SW 1271 (cell line): Measurements from ENCODE around the gene ARSG.

Experiments used
- DNase-seq, 2 experiments: peaks; one replicate each; lab custom pipeline; 2025; lab: John Stamatoyannopoulos, UW

The ARSG gene

DNA sequence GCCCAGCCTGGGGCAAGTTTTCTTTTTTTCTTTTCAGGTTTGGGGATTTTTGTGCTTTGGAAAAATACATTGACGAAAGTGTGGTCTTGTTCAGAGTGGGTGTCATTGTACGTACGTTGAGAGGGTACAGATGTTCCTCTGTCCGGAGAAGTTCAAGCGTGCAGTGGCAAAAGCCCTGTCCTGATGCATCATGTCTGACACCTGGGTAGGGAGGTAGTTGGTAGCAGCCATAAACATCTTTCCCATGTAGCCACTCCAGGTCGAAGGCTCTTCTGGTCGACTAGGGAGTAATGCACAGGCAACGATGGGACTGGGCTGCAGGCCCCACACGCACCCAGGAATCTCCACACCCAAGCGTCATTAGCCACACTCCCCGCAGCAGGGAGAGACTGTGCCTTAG lies 138.6 kb downstream of the ARSG start:
- DNase-seq, result no peak

DNA sequence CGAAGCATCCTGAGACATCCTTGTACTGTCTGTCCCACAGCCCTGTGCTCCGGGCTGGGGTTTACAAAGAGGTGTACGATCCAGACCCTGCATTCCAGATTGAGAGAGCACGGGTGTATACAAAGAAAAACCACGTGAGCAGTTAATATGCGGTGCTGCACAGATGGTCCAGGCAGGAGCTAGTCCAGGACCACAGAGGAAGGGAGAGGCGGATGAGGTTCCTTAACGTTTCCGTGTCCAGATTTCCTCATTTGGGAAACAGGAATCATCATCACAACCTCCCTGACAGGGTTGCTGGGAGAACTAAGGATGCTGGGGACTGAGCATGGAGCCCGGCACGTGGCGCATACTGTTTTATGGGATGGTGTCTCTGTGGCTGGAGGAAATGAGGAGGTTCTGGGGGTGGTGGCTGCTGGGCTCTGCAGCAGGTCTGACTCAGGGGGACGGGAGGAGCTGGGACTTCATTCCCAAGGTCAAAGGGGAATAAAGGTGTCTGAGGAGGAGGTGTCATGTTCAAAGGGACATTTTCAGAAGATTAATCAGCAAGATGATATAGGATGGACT lies 139.8 kb downstream of the ARSG start:
- DNase-seq, result no peak

DNA sequence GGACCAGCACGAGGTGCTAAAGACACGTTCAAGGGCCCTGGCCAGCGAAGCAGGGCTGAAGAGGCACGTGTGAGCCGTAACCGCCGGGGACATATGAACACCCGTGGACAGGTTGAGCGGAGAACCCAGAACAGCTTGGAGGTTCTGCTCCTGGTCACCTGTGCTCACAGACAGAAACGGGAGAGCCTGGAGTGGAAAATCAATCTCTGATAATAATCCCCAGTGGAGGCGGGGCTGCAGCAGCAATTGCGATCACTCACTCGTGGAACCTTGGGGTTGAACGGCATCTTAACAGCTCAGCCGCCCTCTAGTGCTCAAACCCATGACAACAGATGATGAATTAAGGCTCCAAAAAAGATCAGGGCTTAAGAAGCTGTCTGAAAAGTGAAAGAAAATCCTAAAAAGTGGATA lies 140.4 kb downstream of the ARSG start:
- DNase-seq, result no peak

DNA sequence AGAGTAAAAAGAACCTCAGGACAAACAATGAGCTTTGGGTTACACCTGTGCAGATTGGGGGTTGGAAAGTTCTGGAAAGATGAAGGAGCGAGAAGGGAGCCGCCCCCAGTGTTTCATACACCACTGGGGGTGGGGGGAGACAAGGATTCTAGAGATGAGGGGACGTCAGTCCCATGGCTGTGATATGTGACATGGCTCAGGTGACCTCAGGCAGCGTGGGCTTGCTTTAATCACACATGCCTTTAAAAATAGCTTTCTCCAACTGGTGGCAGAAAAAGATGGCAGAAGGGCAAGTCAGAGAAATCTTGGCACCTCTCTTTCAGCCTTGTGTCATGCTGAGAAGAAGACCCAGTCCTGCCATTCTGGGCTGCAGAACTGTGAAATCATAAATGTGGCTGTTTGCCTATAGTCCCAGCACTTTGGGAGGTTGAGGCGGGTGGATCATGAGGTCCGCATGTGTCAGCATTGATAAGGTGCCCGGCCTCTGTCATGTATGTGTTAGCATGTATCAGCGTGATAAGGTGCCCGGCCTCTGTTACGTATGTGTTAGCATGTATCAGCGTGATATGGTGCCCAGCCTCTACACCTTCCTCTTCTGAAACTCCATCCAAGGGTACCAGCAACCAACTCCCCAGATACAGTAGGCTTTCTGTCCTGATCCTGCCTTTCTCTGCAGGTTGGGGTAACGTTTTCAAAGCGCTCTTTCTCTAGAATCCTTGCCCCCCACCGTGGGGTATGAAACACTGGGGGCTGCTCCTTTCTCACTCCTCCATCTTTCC lies 141.0 kb downstream of the ARSG start:
- DNase-seq, result no peak

DNA sequence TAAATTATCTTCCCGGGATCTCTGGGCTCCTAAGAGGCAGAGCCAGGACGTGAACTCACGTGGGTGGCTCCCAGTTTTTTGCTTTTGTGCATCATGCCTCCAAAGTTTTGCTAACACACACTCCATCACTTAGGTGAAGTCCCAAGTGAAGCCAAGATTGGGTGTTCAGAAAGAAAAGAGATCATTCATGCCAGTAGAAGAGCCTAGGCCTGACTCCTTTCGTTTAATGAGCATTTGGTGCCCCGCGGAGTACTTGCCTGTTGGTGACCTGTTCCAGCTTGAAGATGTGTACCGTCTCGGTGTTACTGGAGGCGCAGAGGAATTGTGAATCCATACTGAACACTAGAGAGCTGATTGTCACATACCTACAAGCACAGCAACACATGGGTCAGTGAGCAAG lies 141.9 kb downstream of the ARSG start:
- no peak for DNase-seq

DNA sequence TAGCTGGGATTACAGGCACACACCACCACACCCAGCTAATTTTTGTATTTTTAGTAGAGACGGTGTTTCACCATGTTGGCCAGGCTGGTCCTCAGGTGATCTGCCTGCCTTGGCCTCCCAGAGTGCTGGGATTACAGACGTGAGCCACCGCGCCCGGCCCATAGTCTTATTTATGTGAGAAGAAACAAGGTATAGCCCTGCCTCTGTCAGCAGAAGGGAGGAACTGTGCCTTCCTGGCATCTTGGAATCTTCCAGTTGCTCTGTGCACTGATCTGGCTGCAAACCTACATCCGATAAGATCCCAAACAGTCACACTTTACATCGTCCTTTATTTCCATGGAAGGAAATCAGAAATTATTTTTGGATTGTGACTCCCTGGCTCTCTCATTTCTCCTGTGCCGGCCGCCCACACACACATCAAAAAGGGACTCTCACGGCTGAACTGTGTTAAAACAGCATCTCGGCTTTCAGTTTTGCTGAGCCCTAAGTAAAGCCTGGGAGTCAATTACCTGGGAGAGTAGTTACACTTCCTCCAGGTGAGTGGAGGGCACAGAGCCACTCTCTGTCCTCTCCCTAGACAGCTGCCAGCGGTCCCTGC lies 142.7 kb downstream of the ARSG start:
- no peak for DNase-seq

DNA sequence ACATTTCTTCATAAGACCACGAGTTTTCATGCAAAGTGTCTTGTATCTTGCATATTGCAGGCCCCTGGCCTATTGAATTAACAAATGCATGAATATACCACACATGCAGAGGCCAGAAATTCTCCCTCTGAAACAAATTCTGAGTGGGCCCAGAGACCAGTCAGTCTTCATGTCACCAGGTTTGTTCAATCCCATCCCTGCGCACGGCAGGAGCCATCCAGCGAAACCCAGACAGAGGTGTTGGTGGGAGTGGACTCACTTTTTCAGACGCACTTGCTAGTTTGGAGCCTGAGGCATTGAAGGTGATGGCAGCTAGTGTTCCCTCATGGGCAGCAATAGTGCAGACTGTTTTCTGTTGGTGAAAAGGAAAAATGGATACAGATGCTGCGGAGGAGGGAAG lies 144.1 kb downstream of the ARSG start:
- DNase-seq, result no peak

DNA sequence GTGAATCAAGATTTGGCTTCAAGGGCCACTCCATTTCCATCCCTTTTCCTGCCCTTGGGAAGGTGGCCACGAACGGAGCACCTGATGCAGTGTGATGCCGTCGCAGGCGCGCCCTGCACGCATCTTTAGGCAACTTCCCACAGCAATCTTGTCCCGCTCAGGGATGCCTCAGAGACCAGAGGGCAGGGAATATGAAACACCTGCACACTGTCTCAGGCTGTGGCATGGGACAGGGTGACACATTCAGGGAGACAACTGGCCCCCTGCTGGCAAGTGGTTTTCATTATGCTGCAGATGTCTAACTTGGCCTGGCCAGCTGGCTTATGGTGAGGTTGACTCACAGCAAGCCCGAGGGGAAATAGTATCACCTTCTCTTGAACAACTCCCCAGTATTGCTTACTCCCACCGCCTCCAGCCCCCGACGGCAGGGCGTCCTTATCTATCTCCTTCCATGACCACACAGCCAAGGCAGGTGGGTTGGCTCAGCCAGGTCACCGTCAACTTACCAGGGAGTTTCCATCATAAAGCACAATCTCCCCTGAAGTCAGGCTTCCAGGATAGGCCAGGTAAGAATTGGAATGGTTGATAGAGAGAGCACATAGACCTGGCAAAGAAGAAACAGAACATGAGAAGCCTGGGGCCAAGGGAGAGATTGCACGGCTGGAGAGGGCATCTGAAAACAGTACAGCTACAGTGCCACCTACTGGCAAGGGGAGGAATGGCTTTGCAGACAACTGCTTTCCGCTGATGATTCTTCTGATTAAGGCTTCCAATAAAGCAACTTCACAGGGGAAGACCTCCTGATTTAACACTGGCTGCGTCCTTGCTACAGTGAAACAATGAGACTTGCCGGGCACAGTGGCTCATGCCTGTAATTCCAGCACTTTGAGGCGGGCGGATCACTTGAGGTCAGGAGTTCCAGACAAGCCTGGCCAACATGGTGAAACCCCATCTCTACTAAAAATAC lies 144.9 kb downstream of the ARSG start:
- DNase-seq, result peak; percentile 9 to 63

- no peak for DNase-seq
Observed at GRCh38 chr17:68437979-68438822, 146.9 kb downstream of the ARSG start.

DNA sequence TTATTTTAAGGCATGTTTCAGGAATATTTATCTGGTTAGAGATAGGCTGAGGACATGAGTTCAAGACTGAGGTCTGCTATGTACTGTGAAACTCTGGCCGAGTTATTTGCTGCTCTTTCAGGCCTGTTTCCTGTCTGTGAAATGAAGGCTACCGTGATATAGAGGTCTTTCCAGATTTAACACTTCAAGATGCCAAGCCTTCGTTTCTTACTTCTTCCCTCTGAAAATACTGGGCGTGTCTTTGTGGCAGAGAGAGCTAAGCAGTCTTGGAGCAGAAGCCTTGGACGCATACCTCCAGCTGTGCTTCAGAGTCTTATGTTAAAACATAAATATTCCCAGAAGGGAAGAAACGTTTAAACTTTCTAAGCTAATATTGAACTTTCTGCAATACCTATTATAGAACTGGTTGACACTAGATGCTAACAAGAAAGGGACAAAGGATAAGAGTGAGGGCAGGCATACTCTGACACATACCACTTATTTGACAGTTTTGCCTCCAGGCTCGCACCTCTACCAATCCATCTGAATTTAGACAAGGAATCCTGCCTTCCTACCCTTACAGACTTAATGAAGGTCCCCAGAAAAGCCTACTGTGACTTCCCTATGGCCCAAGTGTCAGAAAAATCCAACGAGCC lies 148.5 kb downstream of the ARSG start:
- DNase-seq, result no peak

DNA sequence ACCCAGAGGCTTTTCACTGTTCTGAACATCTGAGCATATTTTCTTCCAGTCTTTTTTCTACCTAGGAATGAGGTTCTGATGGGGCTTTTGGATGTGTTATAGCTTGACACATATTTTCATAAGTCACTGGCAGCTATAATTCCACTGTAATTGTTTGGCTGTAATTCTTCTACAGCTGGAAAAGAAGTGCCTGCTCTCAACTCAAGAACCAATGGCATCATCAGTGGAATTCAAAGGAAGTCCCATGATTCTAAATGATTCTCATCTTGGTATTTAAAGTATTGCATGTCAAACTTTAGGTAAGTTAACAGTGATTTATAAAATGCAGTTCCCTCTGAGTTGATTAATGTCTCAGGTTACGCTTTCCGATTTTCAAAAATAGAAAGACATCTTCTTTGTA lies 149.2 kb downstream of the ARSG start:
- DNase-seq, result no peak

DNA sequence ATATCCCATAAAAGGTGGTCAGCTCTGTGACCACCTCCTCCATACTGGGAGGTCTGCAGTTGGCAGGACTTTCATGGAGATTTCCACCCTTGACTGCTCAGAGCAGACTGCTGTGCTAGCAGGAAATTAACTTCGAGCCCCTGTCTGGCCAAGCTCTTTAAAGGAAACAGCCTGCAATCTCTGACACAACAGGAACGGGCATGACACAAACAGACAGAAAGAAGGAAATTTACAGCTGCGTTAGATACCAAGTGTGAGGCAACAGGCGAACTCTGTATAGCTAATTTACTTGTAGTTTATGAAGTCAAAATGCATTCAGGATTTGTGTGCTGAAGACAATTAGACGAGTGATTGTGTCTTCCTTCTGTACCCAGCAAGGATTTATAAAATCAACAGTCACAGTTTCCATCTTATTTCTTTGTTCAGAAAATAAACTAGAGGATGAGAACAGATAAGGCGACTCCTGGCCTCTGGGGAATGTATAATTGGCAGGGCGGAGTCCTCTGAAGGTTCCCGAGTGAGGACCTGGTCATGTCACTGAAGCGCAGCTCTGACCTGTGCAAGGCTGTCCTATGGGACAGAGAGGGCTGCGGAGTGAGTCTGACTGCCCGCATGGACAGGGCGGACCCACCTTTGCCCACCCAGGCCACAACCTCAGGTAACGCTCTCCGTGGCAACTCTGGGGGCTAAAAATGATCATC lies 149.9 kb downstream of the ARSG start:
- DNase-seq, result no peak

DNA sequence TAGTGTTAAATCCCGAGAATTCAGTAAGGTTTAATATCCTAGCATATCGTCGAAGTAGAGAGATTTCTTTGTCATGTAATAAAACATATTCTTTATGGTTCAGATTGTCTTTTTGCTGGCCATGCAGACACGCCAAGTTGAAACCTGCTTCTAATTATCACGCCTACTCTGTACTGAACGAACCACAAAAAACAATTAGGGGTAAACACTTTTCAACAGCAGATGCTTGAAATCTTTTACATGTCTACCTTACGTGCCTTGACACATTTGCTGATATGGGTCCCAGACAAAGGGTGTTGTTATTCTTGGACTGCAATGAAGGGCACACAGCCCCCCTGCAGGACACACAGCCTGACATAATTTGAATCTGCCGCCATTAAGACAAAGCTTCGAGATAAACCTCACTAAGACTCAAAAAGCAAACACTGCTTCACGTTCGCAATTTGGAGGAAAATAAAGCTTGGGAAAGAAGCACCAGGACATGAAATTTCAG lies 152.7 kb downstream of the ARSG start:
- no peak for DNase-seq

DNA sequence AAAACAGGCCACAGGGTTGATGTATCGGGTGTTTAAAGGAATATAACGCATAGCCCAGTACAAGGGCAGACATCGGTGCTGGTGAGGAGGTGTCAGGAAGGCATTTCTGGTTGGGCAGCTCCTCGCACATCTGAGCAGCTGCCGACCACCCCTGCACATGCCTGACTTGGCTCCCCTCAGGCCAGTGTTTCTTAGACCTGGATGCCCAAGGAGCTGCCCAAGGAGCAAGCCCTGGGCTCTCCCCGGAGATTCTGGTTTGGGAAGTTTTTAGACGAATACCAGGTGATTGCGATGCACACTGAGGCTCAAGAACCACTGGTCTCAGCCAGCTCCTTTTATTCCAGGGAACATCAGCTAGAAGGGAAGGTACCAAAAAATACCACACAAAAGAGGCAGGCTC lies 154.4 kb downstream of the ARSG start:
- no peak for DNase-seq

DNA sequence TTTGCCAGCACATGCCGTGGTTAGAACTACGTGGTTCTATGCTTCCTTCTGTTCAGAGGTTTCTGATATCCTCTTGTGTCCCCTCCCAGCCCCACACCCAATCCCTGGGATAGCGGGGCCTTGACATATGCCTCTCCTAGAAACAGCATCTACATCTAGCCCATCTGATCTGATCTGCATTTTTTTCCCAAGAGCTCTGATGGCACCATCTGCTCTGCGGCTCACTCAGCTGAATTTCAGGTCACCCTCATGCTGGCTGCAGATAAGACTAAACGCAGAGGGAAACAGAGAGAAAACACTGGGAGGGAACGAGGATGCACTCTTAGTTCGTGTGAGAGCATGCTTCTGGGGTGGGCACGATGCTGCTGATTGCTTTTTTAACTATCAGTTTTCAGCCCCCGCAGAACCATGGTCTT lies 155.3 kb downstream of the ARSG start:
- no peak for DNase-seq

- DNase-seq, result no peak
Observed at GRCh38 chr17:68449021-68449739, 157.9 kb downstream of the ARSG start.

DNA sequence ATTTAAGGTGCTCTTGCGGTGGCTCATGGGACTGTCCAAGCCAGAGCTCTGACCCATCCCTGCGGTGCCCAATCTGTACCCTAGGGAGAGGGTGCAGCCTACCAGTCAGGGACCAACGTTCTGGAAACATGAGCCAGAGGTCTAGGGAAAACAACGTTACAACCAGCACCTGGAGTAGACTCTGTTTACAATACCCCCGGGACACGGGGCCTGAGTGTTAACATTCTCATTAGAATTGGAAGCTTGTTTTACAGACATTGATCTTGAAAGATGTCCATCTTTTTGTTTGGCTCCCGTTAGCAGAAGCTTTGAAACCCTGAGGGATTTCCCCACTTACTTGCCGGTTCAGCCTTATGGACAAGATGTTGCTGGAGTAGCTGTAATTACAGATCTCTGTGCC lies 159.1 kb downstream of the ARSG start:
- DNase-seq, result no peak

DNA sequence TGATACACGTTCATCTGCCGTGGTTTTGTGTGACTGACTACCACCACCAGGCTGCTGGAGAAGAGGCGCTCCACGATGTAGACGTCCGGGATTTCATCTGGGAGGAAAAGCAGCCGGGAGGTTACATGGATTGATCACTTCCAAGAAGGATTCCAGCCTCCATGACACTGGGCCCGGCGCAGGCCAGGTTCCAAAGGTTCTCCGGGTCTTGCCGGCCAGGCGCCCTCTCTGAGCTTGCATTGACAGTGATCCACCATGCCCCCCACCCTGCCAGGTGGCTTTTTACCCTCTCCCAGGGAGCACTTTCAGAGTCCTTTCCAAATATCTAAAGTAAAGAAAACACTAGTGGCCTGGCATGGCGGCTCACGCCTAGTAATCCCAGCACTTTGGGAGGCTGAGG lies 159.5 kb downstream of the ARSG start:
- DNase-seq, result no peak

DNA sequence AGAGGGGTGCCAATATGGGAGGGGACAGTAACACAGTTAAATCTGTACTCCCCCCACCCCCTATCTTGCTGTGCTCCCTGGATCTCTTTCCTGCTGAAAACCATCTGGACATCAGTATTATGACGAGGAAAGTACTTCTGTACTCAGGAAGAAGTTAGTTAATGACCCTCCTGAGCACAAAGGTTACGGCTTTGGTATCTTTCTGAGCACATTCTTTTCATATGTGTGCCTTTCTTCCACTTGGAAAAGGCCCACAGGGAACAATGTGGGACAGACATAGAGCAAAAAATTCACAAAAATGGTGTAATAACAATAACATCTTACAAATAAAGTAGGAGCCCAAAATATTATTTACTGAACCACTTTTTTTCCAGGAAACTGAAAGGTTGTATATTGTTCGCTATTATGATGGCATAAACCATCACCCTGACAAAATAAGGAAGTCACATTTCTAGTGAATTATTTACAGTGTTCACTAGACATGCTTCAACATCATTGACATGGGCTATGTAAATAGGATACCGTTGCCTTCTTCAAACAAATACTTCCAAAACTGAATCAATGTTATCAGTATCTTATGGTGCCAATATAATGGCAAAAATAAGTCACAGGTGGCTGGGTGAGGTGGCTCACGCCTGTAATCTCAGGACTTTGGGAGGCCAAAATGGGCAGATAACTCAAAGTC lies 160.5 kb downstream of the ARSG start:
- DNase-seq, result no peak
